ENCODE measurements around the gene LHPP. TPM values are rescaled to one million over a fixed set of nuclear protein-coding genes. Genes with fewer than 3 reads are reported as not detected.
A peak's percentile ranks its signal among the peaks of the same experiment; 100 is the strongest.

Gene LHPP
- total and polyA plus RNA-seq, 2 experiments from 2014 or later = 19.0 to 22.9 TPM

DNA sequence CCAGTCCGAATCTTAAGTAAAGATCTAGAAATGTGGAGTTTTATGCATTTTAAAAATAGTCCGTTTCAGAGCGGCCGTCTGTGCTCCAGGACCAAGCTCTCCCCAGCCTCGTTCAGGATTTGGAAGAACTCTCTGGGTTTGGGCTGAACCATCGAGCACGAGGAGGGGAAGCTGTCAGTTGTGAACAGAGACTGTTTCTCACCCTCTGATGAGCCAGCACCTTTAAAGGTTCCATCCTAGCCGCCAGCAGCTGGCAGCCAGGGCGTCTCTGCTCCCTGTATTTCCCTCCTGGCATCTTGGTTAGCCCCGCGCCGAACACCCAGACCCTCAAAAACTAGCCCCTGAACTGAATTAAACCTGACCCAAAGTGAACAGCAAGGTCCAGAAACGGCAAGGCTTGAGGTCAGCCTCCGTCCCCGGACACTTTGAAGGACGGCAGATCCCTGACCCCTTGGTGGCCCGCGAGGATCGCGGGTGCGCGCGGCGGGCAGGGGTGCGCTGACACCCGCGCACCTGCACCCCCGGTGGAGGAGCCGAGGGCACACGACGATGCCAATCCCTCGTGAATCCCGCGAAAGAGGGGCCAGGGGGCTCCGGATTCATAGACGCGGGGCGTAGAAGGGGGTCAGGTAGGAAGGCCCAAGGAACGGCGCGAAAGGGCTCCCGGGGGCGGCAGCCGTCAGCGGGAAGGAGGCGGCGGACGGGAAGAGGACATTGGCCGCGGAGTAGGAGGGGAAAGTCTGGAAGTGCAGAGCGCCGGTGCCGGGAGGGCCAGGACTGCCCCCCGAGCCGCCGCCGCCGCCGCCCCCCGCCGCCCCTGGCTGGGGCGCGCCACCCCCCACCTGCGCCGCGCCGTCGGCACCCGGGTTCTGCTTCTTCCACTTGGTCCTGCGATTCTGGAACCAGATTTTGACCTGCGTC is 14.5 kb upstream of the LHPP start:
- no peak for TF ChIP-seq EZH2 (IDR thresholded peaks at IDR 0.05; ENCODE audit: insufficient read depth, poor library complexity, severe bottlenecking)
- TF ChIP-seq EZH2phosphoT487 (IDR thresholded peaks at IDR 0.05; ENCODE audit: insufficient read depth, low read depth) = 0 out of 2 replicates have a peak, but pooled peaks have one; percentile 13
- Histone ChIP-seq H3K27me3 (replicated peaks; ENCODE audit: insufficient read depth) (peaks cover 77% of the 10 kb centered on the region), H3K4me2 (ENCODE audit: unreplicated experiment) (no peak overlapping the region), H2AFZ (no peak overlapping the region), H3K4me1 (ENCODE audit: insufficient read depth) (no peaks in the 10 kb centered on the region), H3F3A (ENCODE audit: insufficient read depth) (no peaks in the 10 kb centered on the region), H4K20me1 (ENCODE audit: insufficient read depth) (no peaks in the 10 kb centered on the region), H3K9me2 (ENCODE audit: insufficient read depth) (no peaks in the 10 kb centered on the region), H3K4me3 (no peak overlapping the region), H3K9me3 (ENCODE audit: low read depth) (no peaks in the 10 kb centered on the region), H3K79me2 (ENCODE audit: insufficient read depth) (no peaks in the 10 kb centered on the region), H3K9ac (no peak overlapping the region), H3K27ac (no peak overlapping the region), H3K36me3 (ENCODE audit: low read depth) (no peaks in the 10 kb centered on the region)
- in situ Hi-C loops (cut with MboI) = no loop called here
- WGBS, 2 experiments (ENCODE audit: low coverage in 1 of 2, low lambda C conversion rate in 2 of 2, missing lambda C conversion rate in 2 of 2) = 15 to 16% methylated on average over 38 to 66 of the region's 71 CpGs
- no peak for DNase-seq

DNA sequence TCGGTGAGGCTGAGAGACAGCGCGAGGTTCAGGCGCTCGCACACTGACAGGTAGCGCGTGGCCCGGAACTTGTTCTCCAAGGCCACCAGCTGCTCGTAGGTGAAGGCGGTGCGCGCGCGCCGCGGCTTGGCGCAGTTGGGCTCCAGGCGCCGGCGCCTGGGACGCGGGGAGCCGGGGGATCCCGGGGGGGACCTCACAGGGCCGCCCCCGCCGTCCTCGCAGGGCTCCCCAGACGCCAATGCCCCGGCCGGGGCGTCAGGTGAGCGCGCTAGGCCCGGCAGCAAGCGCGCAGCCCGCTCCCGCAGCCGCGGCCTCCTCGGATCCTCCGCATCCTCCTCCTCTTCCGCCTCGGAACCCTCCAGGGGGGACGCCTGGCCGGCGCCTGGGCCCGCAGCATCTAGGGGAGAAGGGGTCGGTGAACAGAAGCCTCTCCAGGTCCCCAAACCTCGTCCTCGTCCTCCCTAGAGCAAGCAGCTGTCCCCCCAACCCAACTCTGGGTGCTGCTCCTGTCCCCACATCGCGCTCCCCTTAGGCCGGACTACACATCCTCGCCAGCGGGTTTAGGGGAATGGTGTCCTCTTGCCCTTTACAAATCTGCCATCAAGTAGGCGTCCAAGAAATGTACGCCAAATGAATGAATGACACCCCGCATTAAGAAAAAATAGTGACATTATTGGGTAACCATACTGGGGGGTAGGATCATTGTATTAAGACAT is 13.7 kb upstream of the LHPP start:
- no peaks in the 10 kb centered on the region for H3F3A ChIP-seq (ENCODE audit: insufficient read depth)
- H3K27ac ChIP-seq = no peak overlapping the region
- 0 out of 2 replicates have a peak, but pooled peaks have one; percentile 29 for TF ChIP-seq EZH2phosphoT487 (IDR thresholded peaks at IDR 0.05; ENCODE audit: insufficient read depth, low read depth)
- TF ChIP-seq EZH2 (IDR thresholded peaks at IDR 0.05; ENCODE audit: insufficient read depth, poor library complexity, severe bottlenecking) = peak; percentile 63
- H3K36me3 ChIP-seq (ENCODE audit: low read depth) = no peaks in the 10 kb centered on the region
- no peak overlapping the region for H3K9ac ChIP-seq
- peaks cover 85% of the 10 kb centered on the region for H3K27me3 ChIP-seq (replicated peaks; ENCODE audit: insufficient read depth)
- H3K9me2 ChIP-seq (ENCODE audit: insufficient read depth) = no peaks in the 10 kb centered on the region
- no peak overlapping the region for H3K4me3 ChIP-seq
- H3K9me3 ChIP-seq (ENCODE audit: low read depth) = no peaks in the 10 kb centered on the region
- H3K4me2 ChIP-seq (ENCODE audit: unreplicated experiment) = no peak overlapping the region
- H4K20me1 ChIP-seq (ENCODE audit: insufficient read depth) = no peaks in the 10 kb centered on the region
- no peaks in the 10 kb centered on the region for H3K79me2 ChIP-seq (ENCODE audit: insufficient read depth)
- in situ Hi-C loops (cut with MboI) = no loop called here
- peak; percentile 13 for DNase-seq
- no peaks in the 10 kb centered on the region for H3K4me1 ChIP-seq (ENCODE audit: insufficient read depth)
- 3 to 5% methylated on average over 36 to 57 of the region's 60 CpGs for WGBS, 2 experiments (ENCODE audit: low coverage in 1 of 2, low lambda C conversion rate in 2 of 2, missing lambda C conversion rate in 2 of 2)
- no peak overlapping the region for H2AFZ ChIP-seq

DNA sequence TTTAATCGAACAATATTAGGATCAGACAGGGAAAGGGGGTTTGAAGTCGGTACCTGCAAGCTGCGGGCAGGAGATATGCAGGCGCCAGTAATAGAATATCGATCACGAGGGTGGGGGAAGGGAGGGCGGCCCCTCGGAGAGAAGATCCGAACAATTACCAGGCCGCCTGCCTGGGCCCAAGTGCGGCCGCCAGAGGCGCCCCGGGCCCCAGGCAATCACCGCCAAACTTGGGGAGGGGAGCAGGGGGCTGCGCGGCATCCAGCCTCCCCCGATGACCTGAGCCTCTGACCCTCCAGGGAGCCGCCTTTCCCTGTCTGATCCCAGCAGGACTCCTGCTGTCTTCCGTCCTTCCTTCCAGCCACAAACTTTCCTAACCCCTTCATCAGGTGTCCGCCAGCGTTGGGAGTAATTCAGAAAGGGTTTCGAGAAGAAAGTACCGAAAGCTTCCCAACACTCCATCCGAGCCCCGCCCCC is 12.9 kb upstream of the LHPP start:
- Histone ChIP-seq H4K20me1 (ENCODE audit: insufficient read depth) (no peaks in the 10 kb centered on the region), H3K9me2 (ENCODE audit: insufficient read depth) (no peaks in the 10 kb centered on the region), H3K9ac (no peak overlapping the region), H3K27me3 (replicated peaks; ENCODE audit: insufficient read depth) (peaks cover 89% of the 10 kb centered on the region), H3K9me3 (ENCODE audit: low read depth) (no peaks in the 10 kb centered on the region), H2AFZ (no peak overlapping the region), H3K4me3 (no peak overlapping the region), H3K79me2 (ENCODE audit: insufficient read depth) (no peaks in the 10 kb centered on the region), H3K4me1 (ENCODE audit: insufficient read depth) (no peaks in the 10 kb centered on the region), H3F3A (ENCODE audit: insufficient read depth) (no peaks in the 10 kb centered on the region), H3K36me3 (ENCODE audit: low read depth) (no peaks in the 10 kb centered on the region), H3K27ac (no peak overlapping the region), H3K4me2 (ENCODE audit: unreplicated experiment) (no peak overlapping the region)
- WGBS, 2 experiments (ENCODE audit: low coverage in 1 of 2, low lambda C conversion rate in 2 of 2, missing lambda C conversion rate in 2 of 2) = 1 to 3% methylated on average over 14 to 24 of the region's 26 CpGs
- 0 out of 2 replicates have a peak, but pooled peaks have one; percentile 36 for TF ChIP-seq EZH2phosphoT487 (IDR thresholded peaks at IDR 0.05; ENCODE audit: insufficient read depth, low read depth)
- no peak for TF ChIP-seq EZH2 (IDR thresholded peaks at IDR 0.05; ENCODE audit: insufficient read depth, poor library complexity, severe bottlenecking)
- DNase-seq = no peak
- in situ Hi-C loops (cut with MboI) = no loop called here

DNA sequence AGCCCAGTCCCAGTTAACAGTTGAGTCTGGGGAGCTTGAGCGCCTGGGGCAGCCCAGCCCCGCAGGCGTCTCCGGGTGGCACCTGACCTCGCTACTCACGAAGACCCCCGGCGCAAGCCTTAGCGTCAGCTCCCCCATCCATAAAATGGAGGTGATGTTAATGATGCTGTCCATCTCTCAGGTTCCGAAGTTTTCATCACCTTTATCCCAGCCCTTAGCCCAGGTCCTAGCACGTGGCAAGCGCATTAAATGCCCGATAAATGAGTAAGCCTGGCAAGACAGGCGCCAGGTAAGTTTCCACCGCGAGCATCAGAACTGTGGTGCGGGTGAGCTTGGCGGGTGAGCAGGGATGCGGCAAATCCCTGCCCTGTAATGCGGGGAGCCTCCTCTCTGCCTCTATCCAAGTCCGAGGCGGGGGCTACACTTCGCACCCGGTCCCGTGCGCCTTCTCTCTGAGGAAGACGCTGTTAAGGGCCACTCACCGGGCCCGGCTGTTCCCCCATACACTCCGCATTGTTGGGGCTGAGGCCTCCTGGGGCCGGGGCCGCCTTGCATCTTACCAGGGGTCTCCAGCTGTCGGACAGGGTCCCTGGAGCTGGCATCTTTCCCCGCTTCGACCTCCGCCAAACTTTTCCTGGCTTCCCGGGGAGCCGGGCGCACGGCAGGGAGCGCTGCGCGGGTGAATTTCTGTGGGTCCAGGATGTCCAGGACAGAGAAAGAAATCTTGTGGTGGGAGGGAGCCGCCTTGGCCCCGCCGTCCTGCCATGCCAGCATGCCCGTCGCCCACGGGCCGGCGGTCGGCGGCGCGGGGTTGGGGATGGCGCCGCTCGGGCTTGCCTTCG is 12.2 kb upstream of the LHPP start:
- no peaks in the 10 kb centered on the region for H3K4me1 ChIP-seq (ENCODE audit: insufficient read depth)
- H3K9ac ChIP-seq = no peak overlapping the region
- H3K4me3 ChIP-seq = no peak overlapping the region
- DNase-seq = peak; percentile 12
- 1 to 2% methylated on average over 57 to 58 of the region's 59 CpGs for WGBS, 2 experiments (ENCODE audit: low coverage in 1 of 2, low lambda C conversion rate in 2 of 2, missing lambda C conversion rate in 2 of 2)
- peaks cover 89% of the 10 kb centered on the region for H3K27me3 ChIP-seq (replicated peaks; ENCODE audit: insufficient read depth)
- no peak overlapping the region for H3K27ac ChIP-seq
- H3F3A ChIP-seq (ENCODE audit: insufficient read depth) = no peaks in the 10 kb centered on the region
- H3K9me2 ChIP-seq (ENCODE audit: insufficient read depth) = no peaks in the 10 kb centered on the region
- TF ChIP-seq EZH2phosphoT487 (IDR thresholded peaks at IDR 0.05; ENCODE audit: insufficient read depth, low read depth) (0 out of 2 replicates have a peak, but pooled peaks have one; percentile 18), EZH2 (IDR thresholded peaks at IDR 0.05; ENCODE audit: insufficient read depth, poor library complexity, severe bottlenecking) (peak; percentile 77)
- in situ Hi-C loops (cut with MboI) = no loop called here
- H3K79me2 ChIP-seq (ENCODE audit: insufficient read depth) = no peaks in the 10 kb centered on the region
- H4K20me1 ChIP-seq (ENCODE audit: insufficient read depth) = no peaks in the 10 kb centered on the region
- H2AFZ ChIP-seq = no peak overlapping the region
- H3K4me2 ChIP-seq (ENCODE audit: unreplicated experiment) = no peak overlapping the region
- H3K36me3 ChIP-seq (ENCODE audit: low read depth) = no peaks in the 10 kb centered on the region
- no peaks in the 10 kb centered on the region for H3K9me3 ChIP-seq (ENCODE audit: low read depth)

Measured in GM23248 (cell line).